Erythroblast (primary cell): Measurements from ENCODE around the gene SLC38A11.

Source experiments
- GATA1 ChIP-seq: IDR thresholded peaks from 2 replicates; pipeline ENCODE4 v1.6.1; 2011; ENCODE audit warnings: low read depth, mild to moderate bottlenecking, control low read depth, low read length, moderate library complexity
- POLR2A ChIP-seq: IDR thresholded peaks from 2 replicates; pipeline ENCODE4 v1.6.1; 2011; ENCODE audit warnings: mild to moderate bottlenecking, low read length

- no peak for TF ChIP-seq POLR2A
- TF ChIP-seq GATA1, result no peak
Observed at GRCh38 chr2:164920430-164920829, 34.9 kb downstream of the SLC38A11 start.
